Panc1 (cell line): ENCODE measurements around the gene HPCAL1. TPM values are rescaled to one million over a fixed set of nuclear protein-coding genes. Genes with fewer than 3 reads are reported as not detected.

Experiments used
- ATAC-seq: fragments of 200-7000 bp; cut with Tn5 transposase; 2 replicates; pipeline ENCODE4 v1.9.1; 2020; ENCODE audit warnings: mild to moderate bottlenecking, moderate library complexity
- BruUV-seq: library from RNA; stranded (reverse); fragments of 400-500 nt; replicated peaks from 2 replicates; lab custom pipeline; 2021; lab: Mats Ljungman, UMichigan
- CTCF ChIA-PET: fragments of 300-600 bp; sonication (Branson Sonifier 250); formaldehyde crosslinking; loops from one replicate; lab custom pipeline; 2022; ENCODE audit warnings: antibody characterized with exemption; lab: Charles Lee
- POLR2A ChIA-PET: fragments of 300-600 bp; sonication (Branson Sonifier 250); formaldehyde crosslinking; loops from one replicate; lab custom pipeline; 2022; ENCODE audit warnings: antibody characterized with exemption; lab: Charles Lee
- DNase-seq: peaks from one replicate; pipeline ENCODE4 v3.0.0-alpha.2; 2010; ENCODE audit warnings: low read depth, low spot score
- H3K27ac ChIP-seq: 2 replicates; pipeline ENCODE4 v1.5.1; 2011; ENCODE audit warnings: mild to moderate bottlenecking, low read length, inconsistent platforms
- H3K27me3 ChIP-seq: fragments of 200-500 bp; sonication (Bioruptor generic); 2 replicates; pipeline ENCODE4 v1.6.0; 2014; ENCODE audit warnings: low read length, inconsistent platforms; ENCODE audit not compliant: control insufficient read depth, insufficient read depth
- H3K36me3 ChIP-seq: fragments of 200-500 bp; sonication (Bioruptor generic); 2 replicates; pipeline ENCODE4 v1.5.1; 2014; ENCODE audit warnings: inconsistent platforms, mild to moderate bottlenecking, low read length, moderate library complexity; ENCODE audit not compliant: control insufficient read depth, insufficient read depth
- H3K4me1 ChIP-seq: 2 replicates; pipeline ENCODE4 v1.5.1; 2011; ENCODE audit warnings: inconsistent platforms, mild to moderate bottlenecking, low read length, moderate library complexity; ENCODE audit not compliant: control insufficient read depth, insufficient read depth
- H3K4me3 ChIP-seq, 2 experiments: 2 replicates each; pipeline ENCODE4 v1.5.1; 2011 to 2012; ENCODE audit warnings: low read depth in 2 of 2, low read length in 2 of 2, mild to moderate bottlenecking in 2 of 2, inconsistent platforms in 1 of 2, moderate library complexity in 1 of 2
- H3K9me3 ChIP-seq: fragments of 200-500 bp; sonication (Bioruptor generic); 2 replicates; pipeline ENCODE4 v1.5.1; 2014; ENCODE audit warnings: low read depth, mild to moderate bottlenecking, inconsistent platforms, low read length, moderate library complexity; ENCODE audit not compliant: control insufficient read depth, insufficient read depth
- CTCF ChIP-seq: fragments of 450-650 bp; IDR thresholded peaks from 2 replicates; pipeline ENCODE4 v1.5.1; 2017; ENCODE audit warnings: mild to moderate bottlenecking
- POLR2AphosphoS5 ChIP-seq: IDR thresholded peaks from 2 replicates; pipeline ENCODE4 v1.6.1; 2012; ENCODE audit warnings: mild to moderate bottlenecking, low read depth, low read length, moderate library complexity
- REST ChIP-seq, 2 experiments: IDR thresholded peaks; 2 replicates each; pipeline ENCODE4 v1.6.1; 2011 to 2012; ENCODE audit warnings: low read depth in 2 of 2, control low read depth in 1 of 2, low read length in 1 of 2, mild to moderate bottlenecking in 1 of 2, moderate library complexity in 1 of 2; ENCODE audit not compliant: insufficient read depth in 1 of 2
- SIN3A ChIP-seq: IDR thresholded peaks from 2 replicates; pipeline ENCODE4 v1.6.1; 2012; ENCODE audit warnings: low read depth, mild to moderate bottlenecking, low read length, moderate library complexity, borderline replicate concordance; ENCODE audit not compliant: insufficient read depth
- TCF7L2 ChIP-seq: IDR thresholded peaks from 2 replicates; pipeline ENCODE4 v1.6.1; 2011; ENCODE audit warnings: mild to moderate bottlenecking, low read depth, low read length, inconsistent platforms
- in situ Hi-C: cut with HindIII; loops from 2 replicates; pipeline ENCODE4 v1.10.0; 2016; ENCODE audit warnings: low sequenced_read_pairs, low pct_unique_long_range_greater_than_20kb
- intact Hi-C: fragments of 100-400 bp; cut with micrococcal nuclease; formaldehyde crosslinking; loops from one replicate; pipeline ENCODE4 v1.10.0; 2022; ENCODE audit not compliant: unreplicated experiment
- total RNA-seq: library from RNA; stranded (reverse); gene quantifications from one replicate; pipeline ENCODE4 v1.2.1, GENCODE V29; 2021; ENCODE audit not compliant: unreplicated experiment

Gene HPCAL1
- total RNA-seq, 1 experiment from 2014 or later = 234 TPM

- ATAC-seq (no peak), DNase-seq (no peak)
- ChIA-PET CTCF (no interaction called here), POLR2A (no interaction called here)
- Histone ChIP-seq H3K4me3 (no peak overlapping the region), H3K36me3 (no peaks in the 10 kb centered on the region), H3K4me1 (peaks cover 68% of the 10 kb centered on the region), H3K27me3 (no peaks in the 10 kb centered on the region), H3K27ac (peak overlapping the region; percentile 55), H3K9me3 (no peaks in the 10 kb centered on the region)
- in situ Hi-C loops (no loop called here), intact Hi-C loops (no loop called here)
- TF ChIP-seq TCF7L2 (no peak), SIN3A (no peak), CTCF (no peak), REST (IDR thresholded peaks at IDR 0.05; ENCODE audit: insufficient read depth in 1 of 2, low read depth in 2 of 2, low read length in 1 of 2) (no peak), POLR2AphosphoS5 (no peak)
- BruUV-seq = TSS peak; percentile 16
These were observed 73.0 kb downstream of the HPCAL1 start for GRCh38 chr2:10375570-10376281.

- H3K9me3 ChIP-seq = no peaks in the 10 kb centered on the region
- no peaks in the 10 kb centered on the region for H3K36me3 ChIP-seq
- in situ Hi-C loops (no loop called here), intact Hi-C loops (no loop called here)
- no peaks in the 10 kb centered on the region for H3K27me3 ChIP-seq
- no peak for ATAC-seq
- peaks cover 68% of the 10 kb centered on the region for H3K4me1 ChIP-seq
- H3K27ac ChIP-seq = no peak overlapping the region
- no peak for DNase-seq
- BruUV-seq = no TSS peak
- POLR2A ChIA-PET = interaction anchor here (0.6 kb wide), 1 partner anchor 16 kb away, joined by 8 read pairs; no protein-coding TSS in a partner anchor
- TF ChIP-seq POLR2AphosphoS5 (no peak), SIN3A (no peak), TCF7L2 (no peak), CTCF (no peak), REST (IDR thresholded peaks at IDR 0.05; ENCODE audit: insufficient read depth in 1 of 2, low read depth in 2 of 2, low read length in 1 of 2) (no peak)
- no peak overlapping the region for H3K4me3 ChIP-seq
- CTCF ChIA-PET = no interaction called here
These were observed 74.5 kb downstream of the HPCAL1 start for GRCh38 chr2:10377052-10377746.
